Measurements from ENCODE around the gene DCLK3. TPM values are rescaled to one million over a fixed set of nuclear protein-coding genes. Genes with fewer than 3 reads are reported as not detected.

DCLK3 gene
- total and polyA plus RNA-seq, 2 of the 4 experiments (the other 2 are of a cell fraction), result not detected

- Histone ChIP-seq H3K4me2 (ENCODE audit: low read depth, low read length) (no peak overlapping the region), H3K27me3 (ENCODE audit: control insufficient read depth, insufficient read depth, low read length) (no peaks in the 10 kb centered on the region), H3K18ac (ENCODE audit: low read depth, low read length) (no peak overlapping the region), H2AK9ac (replicated peaks; ENCODE audit: low read depth, low read length, poor library complexity) (no peak overlapping the region), H2BK20ac (ENCODE audit: low read depth, low read length) (peak overlapping the region; percentile 51; the same call in 1 of the 2 replicates), H3K23ac (ENCODE audit: low read depth, low read length) (no peak overlapping the region), H3K4ac (ENCODE audit: low read depth, low read length) (no peak overlapping the region; the same call in 1 of the 2 replicates), H2BK15ac (ENCODE audit: low read depth, low read length) (no peak overlapping the region), H3K4me1 (ENCODE audit: control insufficient read depth, insufficient read depth, low read length) (peaks cover 2% of the 10 kb centered on the region; the same call in 1 of the 2 replicates), H3K9me1 (ENCODE audit: insufficient read depth, low read length) (no peaks in the 10 kb centered on the region), H4K5ac (ENCODE audit: low read depth, low read length) (no peak overlapping the region), H2AFZ (replicated peaks; ENCODE audit: low read length, poor library complexity) (no peak overlapping the region), H4K8ac (ENCODE audit: low read depth in 2 of 2, low read length in 2 of 2) (peak overlapping the region in 1 of 2 experiments; percentile 34; a peak in 2 of 4 replicates), H2BK120ac (ENCODE audit: low read depth, low read length) (peak overlapping the region; percentile 97), H3K27ac (ENCODE audit: insufficient read depth, low read length) (no peak overlapping the region), H3K14ac (replicated peaks; ENCODE audit: low read depth, low read length) (no peak overlapping the region), H3K79me1 (ENCODE audit: low read depth in 1 of 2, low read length in 2 of 2) (no peaks in the 10 kb centered on the region), H3K9ac (ENCODE audit: low read depth, low read length) (no peak overlapping the region), H3K4me3 (ENCODE audit: insufficient read depth, low read depth, low read length) (no peak overlapping the region), H2BK5ac (ENCODE audit: low read depth, low read length, poor library complexity, severe bottlenecking) (no peak overlapping the region), H3K56ac (ENCODE audit: extremely low read depth, insufficient read depth, low read length) (no peak overlapping the region), H3K36me3 (ENCODE audit: control insufficient read depth, insufficient read depth, low read length) (no peaks in the 10 kb centered on the region), H4K91ac (ENCODE audit: insufficient read depth, low read depth, low read length) (peak overlapping the region; percentile 31; the same call in 1 of the 2 replicates), H4K20me1 (ENCODE audit: insufficient read depth, low read length) (no peaks in the 10 kb centered on the region), H3K9me3 (ENCODE audit: control insufficient read depth, insufficient read depth, low read length) (no peaks in the 10 kb centered on the region; the same call in 1 of the 2 replicates), H2AK5ac (ENCODE audit: low read depth, low read length) (no peak overlapping the region)
- TF ChIP-seq MAFK (IDR thresholded peaks at IDR 0.05; ENCODE audit: low read depth, low read length), result no peak
- TF ChIP-seq CTCF (conservative IDR thresholded peaks at IDR 0.05; ENCODE audit: low read depth, low read length), result no peak
- TF ChIP-seq RAD21 (IDR thresholded peaks at IDR 0.05; ENCODE audit: low read length), result no peak
- TF ChIP-seq CEBPB (IDR thresholded peaks at IDR 0.05; ENCODE audit: low read depth, low read length), result no peak
- no peak for TF ChIP-seq POLR2A (IDR thresholded peaks at IDR 0.05; ENCODE audit: low read depth, low read length)
- TF ChIP-seq FOS (IDR thresholded peaks at IDR 0.05; ENCODE audit: low read depth, low read length), result no peak
- TF ChIP-seq BHLHE40 (IDR thresholded peaks at IDR 0.05; ENCODE audit: low read depth, low read length), result no peak
- no peak for TF ChIP-seq RFX5 (IDR thresholded peaks at IDR 0.05; ENCODE audit: low read depth, low read length)
- no peak for TF ChIP-seq SMC3 (IDR thresholded peaks at IDR 0.05; ENCODE audit: low read depth, low read length)
- no peak for TF ChIP-seq NFE2L2 (IDR thresholded peaks at IDR 0.05; ENCODE audit: low read depth, low read length)
- no peak for TF ChIP-seq USF2 (IDR thresholded peaks at IDR 0.05; ENCODE audit: low read depth, low read length)
- no peak for TF ChIP-seq ELK1 (IDR thresholded peaks at IDR 0.05; ENCODE audit: borderline replicate concordance, low read depth, low read length)
- no peak for TF ChIP-seq MXI1 (IDR thresholded peaks at IDR 0.05; ENCODE audit: borderline replicate concordance, low read depth, low read length)
- no peak for TF ChIP-seq MAZ (IDR thresholded peaks at IDR 0.05; ENCODE audit: borderline replicate concordance, low read depth, low read length)
- no peak for TF ChIP-seq RCOR1 (IDR thresholded peaks at IDR 0.05; ENCODE audit: insufficient replicate concordance, low read length)
- TF ChIP-seq CHD1 (IDR thresholded peaks at IDR 0.05; ENCODE audit: low read depth, low read length), result no peak
- in situ Hi-C loops (cut with MboI; ENCODE audit: low sequenced_read_pairs), result no loop called here
- POLR2A ChIA-PET (ENCODE audit: unreplicated experiment), result no interaction called here
- no TSS peak for BruUV-seq (replicated peaks)
- DNase-seq (no peak), ATAC-seq (ENCODE audit: low read depth) (no peak)
- dilution Hi-C loops (cut with HindIII; ENCODE audit: low sequenced_read_pairs, unreplicated experiment), result no loop called here
- WGBS, 2 experiments (ENCODE audit: extremely low coverage in 2 of 2, insufficient read length in 1 of 2), result 40% methylated on average over 1 of the region's 3 CpGs; no CpG with 5 or more reads in 1 of the 2 experiments
- intact Hi-C loops (cut with micrococcal nuclease), result no loop called here
- CTCF ChIA-PET, result no interaction called here
Measured at GRCh38 chr3:36680952-36681351, 83.4 kb downstream of the DCLK3 start.
